GM19438 (cell line): ENCODE results near the gene TARDBP.
"Not testable (repeated sequence)": the region's sequence is repeated elsewhere in the genome, so short reads cannot be mapped to it uniquely, and the experiment has no call there.

Source experiments
- ATAC-seq: cut with Tn5 transposase; IDR thresholded peaks from one replicate; pipeline ENCODE4 v1.9.1; 2021; ENCODE audit warnings: low read depth; ENCODE audit not compliant: unreplicated experiment

TARDBP gene

GRCh38 chr1:11041048-11041447 lies 28.6 kb downstream of the TARDBP start:
- ATAC-seq: no peak

- no peak for ATAC-seq
Measured at GRCh38 chr1:11042065-11042464, 29.6 kb downstream of the TARDBP start.

GRCh38 chr1:11042995-11043874 lies 30.8 kb downstream of the TARDBP start:
- no peak for ATAC-seq

- no peak for ATAC-seq
Measured at GRCh38 chr1:11044086-11044848, 31.8 kb downstream of the TARDBP start.

- no peak for ATAC-seq
Measured at GRCh38 chr1:11044849-11045427, 32.5 kb downstream of the TARDBP start.

- no peak for ATAC-seq
Measured at GRCh38 chr1:11045428-11046269, 33.2 kb downstream of the TARDBP start.

- no peak for ATAC-seq
Measured at GRCh38 chr1:11046270-11046566, 33.8 kb downstream of the TARDBP start.

GRCh38 chr1:11046625-11047365 lies 34.3 kb downstream of the TARDBP start, which contains the start of gene MASP2:
Gene MASP2 (minus strand): TSS chr1:11047239. CDS start chr1:11047207, 32 bp downstream.
- ATAC-seq: no peak

- not testable (repeated sequence) for ATAC-seq
Measured at GRCh38 chr1:11051121-11051520, 38.7 kb downstream of the TARDBP start.

- no peak for ATAC-seq
Measured at GRCh38 chr1:11051781-11052511, 39.5 kb downstream of the TARDBP start.

- ATAC-seq: no peak
Measured at GRCh38 chr1:11052839-11053757, 40.6 kb downstream of the TARDBP start.

GRCh38 chr1:11053758-11054137 lies 41.3 kb downstream of the TARDBP start:
- no peak for ATAC-seq

- ATAC-seq: no peak
Measured at GRCh38 chr1:11054181-11054580, 41.7 kb downstream of the TARDBP start.

GRCh38 chr1:11054666-11055065 lies 42.2 kb downstream of the TARDBP start:
- no peak for ATAC-seq

- ATAC-seq: no peak
Measured at GRCh38 chr1:11055676-11056075, 43.2 kb downstream of the TARDBP start.

GRCh38 chr1:11056504-11056903 lies 44.0 kb downstream of the TARDBP start:
- ATAC-seq: no peak

GRCh38 chr1:11057477-11057876 lies 45.0 kb downstream of the TARDBP start:
- no peak for ATAC-seq

- no peak for ATAC-seq
Measured at GRCh38 chr1:11058026-11058425, 45.6 kb downstream of the TARDBP start.
